ENCODE data around the gene NSD1. TPM values are rescaled to one million over a fixed set of nuclear protein-coding genes. Genes with fewer than 3 reads are reported as not detected.

The NSD1 gene
- total RNA-seq, 2 experiments from 2014 or later: 87.6 to 93.3 TPM

- Histone ChIP-seq H3K27me3 (ENCODE audit: control insufficient read depth in 1 of 2, insufficient read depth in 2 of 2, low read length in 2 of 2) (no peaks in the 10 kb centered on the region), H3K4me3 (ENCODE audit: low read length) (no peak overlapping the region), H3K27ac (ENCODE audit: low read depth in 1 of 2, low read length in 2 of 2) (no peak overlapping the region), H3K4me1 (ENCODE audit: insufficient read depth, low read length) (no peaks in the 10 kb centered on the region), H3K36me3 (ENCODE audit: insufficient read depth, low read length) (no peaks in the 10 kb centered on the region), H3K9me3 (ENCODE audit: control insufficient read depth in 1 of 2, insufficient read depth in 1 of 2, low read length in 2 of 2) (no peaks in the 10 kb centered on the region)
- DNase-seq (no peak), ATAC-seq (ENCODE audit: poor library complexity) (no peak)
- no peak for TF ChIP-seq CTCF (IDR thresholded peaks at IDR 0.05)
- Mint-ChIP-seq H3K36me3 (ENCODE audit: low read depth) (no peaks in the 10 kb centered on the region), H3K4me1 (ENCODE audit: low read depth) (no peaks in the 10 kb centered on the region), H3K27me3 (no peaks in the 10 kb centered on the region), H3K27ac (no peak overlapping the region), H3K9me3 (no peaks in the 10 kb centered on the region), H3K4me3 (no peak overlapping the region)
- ChIA-PET POLR2A (no interaction called here), CTCF (no interaction called here)
- intact Hi-C loops (cut with DNase I, micrococcal nuclease): no loop called here
These were observed 39.1 kb upstream of the NSD1 start for GRCh38 chr5:177094224-177095087.

GRCh38 chr5:177095088-177095669 is 38.4 kb upstream of the NSD1 start:
- ChIA-PET CTCF (no interaction called here), POLR2A (no interaction called here)
- Mint-ChIP-seq H3K36me3 (ENCODE audit: low read depth) (no peaks in the 10 kb centered on the region), H3K9me3 (no peaks in the 10 kb centered on the region), H3K27ac (no peak overlapping the region), H3K4me1 (ENCODE audit: low read depth) (no peaks in the 10 kb centered on the region), H3K27me3 (no peaks in the 10 kb centered on the region), H3K4me3 (no peak overlapping the region)
- DNase-seq: no peak
- H3K4me3 ChIP-seq (ENCODE audit: low read length): no peak overlapping the region
- ATAC-seq (ENCODE audit: poor library complexity): no peak
- no peaks in the 10 kb centered on the region for H3K4me1 ChIP-seq (ENCODE audit: insufficient read depth, low read length)
- peaks cover 0 to under 1% of the 10 kb centered on the region in 2 experiments for H3K27me3 ChIP-seq (ENCODE audit: control insufficient read depth in 1 of 2, insufficient read depth in 2 of 2, low read length in 2 of 2)
- no peak overlapping the region for H3K27ac ChIP-seq (ENCODE audit: low read depth in 1 of 2, low read length in 2 of 2)
- TF ChIP-seq CTCF (IDR thresholded peaks at IDR 0.05): no peak
- intact Hi-C loops (cut with DNase I, micrococcal nuclease): no loop called here
- no peaks in the 10 kb centered on the region for H3K36me3 ChIP-seq (ENCODE audit: insufficient read depth, low read length)
- no peaks in the 10 kb centered on the region for H3K9me3 ChIP-seq (ENCODE audit: control insufficient read depth in 1 of 2, insufficient read depth in 1 of 2, low read length in 2 of 2)

- Mint-ChIP-seq H3K4me1 (ENCODE audit: low read depth) (no peaks in the 10 kb centered on the region), H3K9me3 (no peaks in the 10 kb centered on the region), H3K27ac (no peak overlapping the region), H3K4me3 (no peak overlapping the region), H3K27me3 (no peaks in the 10 kb centered on the region), H3K36me3 (ENCODE audit: low read depth) (no peaks in the 10 kb centered on the region)
- Histone ChIP-seq H3K27me3 (ENCODE audit: control insufficient read depth in 1 of 2, insufficient read depth in 2 of 2, low read length in 2 of 2) (peaks cover 0 to 6% of the 10 kb centered on the region in 2 experiments), H3K4me1 (ENCODE audit: insufficient read depth, low read length) (no peaks in the 10 kb centered on the region), H3K9me3 (ENCODE audit: control insufficient read depth in 1 of 2, insufficient read depth in 1 of 2, low read length in 2 of 2) (peaks cover 0 to 5% of the 10 kb centered on the region in 2 experiments), H3K4me3 (ENCODE audit: low read length) (no peak overlapping the region), H3K27ac (ENCODE audit: low read depth in 1 of 2, low read length in 2 of 2) (no peak overlapping the region), H3K36me3 (ENCODE audit: insufficient read depth, low read length) (no peaks in the 10 kb centered on the region)
- no peak for DNase-seq
- ChIA-PET CTCF (no interaction called here), POLR2A (no interaction called here)
- no peak for TF ChIP-seq CTCF (IDR thresholded peaks at IDR 0.05)
- ATAC-seq (ENCODE audit: poor library complexity): no peak
- intact Hi-C loops (cut with DNase I, micrococcal nuclease): no loop called here
These were observed 37.2 kb upstream of the NSD1 start for GRCh38 chr5:177096162-177097015.

Data from CD4-positive, alpha-beta T cell (primary cell).